NCI-H2227 (cell line): ENCODE measurements around the gene METTL22.

Experiments
- DNase-seq: peaks from one replicate; lab custom pipeline; 2025; ENCODE audit not compliant: unreplicated experiment; lab: John Stamatoyannopoulos, UW

METTL22 gene

DNA sequence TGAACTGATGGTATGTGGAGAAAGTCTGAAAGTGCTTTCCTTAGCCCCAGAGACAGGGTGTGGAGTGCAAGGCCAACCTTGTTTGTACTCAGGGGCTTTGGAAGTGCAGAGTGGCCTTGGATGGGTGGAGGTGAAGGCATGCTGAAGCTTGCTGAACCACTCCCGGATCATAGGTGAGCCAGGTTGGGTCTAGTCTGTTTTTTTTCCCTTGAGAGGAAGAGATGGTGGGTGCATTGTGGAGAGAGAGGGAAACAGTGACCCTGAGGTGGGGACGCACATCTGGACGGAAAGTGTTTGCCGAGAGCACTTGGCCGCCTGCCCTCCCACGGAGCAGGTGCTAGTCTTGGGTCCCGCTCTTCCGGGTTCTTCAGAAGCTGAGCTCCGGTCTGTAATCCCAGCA lies 65.4 kb downstream of the METTL22 start:
- no peak for DNase-seq

DNA sequence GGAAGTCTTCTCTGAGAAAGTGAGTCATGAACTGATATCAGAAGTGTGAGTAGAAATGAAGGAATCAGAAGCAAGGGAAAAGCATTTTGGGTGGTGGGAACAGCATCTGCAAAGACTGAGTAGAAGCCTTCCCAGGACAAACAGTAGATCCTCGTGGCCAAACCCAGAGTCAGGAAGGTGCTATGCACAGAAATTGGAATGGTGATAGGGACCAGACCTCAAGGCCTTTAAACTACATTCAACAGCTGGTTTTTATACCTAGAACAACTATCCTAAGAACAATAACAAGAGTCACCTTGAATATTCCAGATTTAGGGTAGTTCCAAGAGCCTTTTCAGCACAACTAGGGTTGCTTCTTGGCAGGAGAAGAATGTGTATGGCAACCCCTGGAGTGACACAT lies 68.2 kb downstream of the METTL22 start:
- no peak for DNase-seq

DNA sequence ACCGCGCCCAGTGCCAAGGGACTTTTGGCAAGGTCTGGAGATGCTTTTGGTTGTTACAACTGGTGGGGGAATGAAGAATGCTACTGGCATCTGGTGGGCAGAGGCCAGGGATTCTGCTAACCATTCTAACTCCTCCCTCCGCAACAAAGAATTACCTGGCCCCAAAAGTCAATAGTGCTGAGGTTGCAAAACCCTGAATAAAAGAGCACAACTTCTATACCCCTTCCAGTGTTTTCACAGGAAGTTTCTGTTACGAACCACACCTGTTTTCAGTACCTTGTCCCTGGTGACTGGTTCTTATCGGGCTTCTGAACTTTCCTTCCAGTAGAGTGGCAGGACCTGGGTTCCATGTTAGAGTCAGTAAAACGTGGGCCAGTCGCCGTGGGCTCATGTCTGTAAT lies 70.2 kb downstream of the METTL22 start:
- DNase-seq = no peak

DNA sequence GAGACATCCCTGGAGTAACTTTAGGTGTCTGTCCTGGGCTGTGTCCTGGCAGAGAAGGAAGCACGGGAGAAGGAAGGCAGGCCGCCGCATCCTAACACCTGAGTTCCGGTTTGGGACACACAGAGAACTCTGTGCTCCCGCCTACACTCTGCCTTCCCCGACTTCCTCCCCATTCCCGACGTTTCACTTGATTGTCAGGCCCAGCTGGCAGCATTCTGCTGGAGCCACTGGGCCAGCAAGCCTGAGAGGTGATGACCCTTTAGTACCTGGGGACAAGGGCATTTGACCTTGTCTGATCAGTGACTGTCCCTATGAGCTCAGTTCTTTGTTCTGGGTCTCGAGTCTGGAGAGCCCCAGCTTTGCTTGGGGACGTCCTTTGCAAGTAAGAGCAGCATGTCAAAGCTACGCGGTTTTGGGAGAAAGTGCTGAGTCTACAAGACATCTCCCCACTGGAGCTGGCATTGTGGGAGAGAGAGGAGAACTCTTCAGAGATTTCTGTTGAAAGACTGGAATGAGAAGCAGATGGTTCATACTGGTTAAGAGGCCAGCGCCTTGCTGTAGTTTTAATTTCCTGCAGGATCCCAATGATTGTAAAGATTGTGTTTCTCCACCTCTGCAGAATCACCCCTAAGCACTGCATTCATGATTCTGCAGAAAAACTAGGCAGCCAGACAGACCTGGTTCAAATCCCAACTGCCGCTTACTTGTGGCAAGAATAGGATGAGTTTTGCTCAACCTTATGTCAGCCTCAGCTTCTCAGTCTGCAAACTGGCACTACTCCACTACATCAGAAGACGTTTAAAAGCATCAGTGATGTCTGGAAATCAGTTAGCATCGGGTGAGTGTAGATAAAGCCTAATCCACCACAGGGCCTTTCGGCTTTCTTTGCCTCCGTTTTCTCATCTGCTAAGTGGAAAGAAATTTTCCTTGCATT lies 73.6 kb downstream of the METTL22 start:
- no peak for DNase-seq

DNA sequence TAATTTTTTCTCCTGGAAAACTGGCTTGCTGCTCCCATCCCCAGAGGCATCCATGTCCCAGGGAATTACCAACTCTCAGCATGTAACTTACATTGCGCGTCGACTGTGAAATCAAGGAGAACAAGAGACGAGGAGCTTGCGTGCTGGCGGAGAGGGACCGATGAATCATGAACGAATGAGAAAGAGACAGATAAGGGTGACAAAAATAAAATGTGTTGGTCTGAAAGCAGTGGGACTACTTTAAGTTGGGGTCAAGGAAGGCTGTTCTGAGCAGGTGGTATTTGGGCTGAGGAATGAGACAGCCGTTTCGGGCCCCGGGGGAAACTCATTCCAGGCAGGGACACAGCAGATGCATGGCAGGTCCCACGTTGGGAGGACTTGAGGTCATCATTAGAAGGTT lies 75.4 kb downstream of the METTL22 start:
- DNase-seq = no peak

DNA sequence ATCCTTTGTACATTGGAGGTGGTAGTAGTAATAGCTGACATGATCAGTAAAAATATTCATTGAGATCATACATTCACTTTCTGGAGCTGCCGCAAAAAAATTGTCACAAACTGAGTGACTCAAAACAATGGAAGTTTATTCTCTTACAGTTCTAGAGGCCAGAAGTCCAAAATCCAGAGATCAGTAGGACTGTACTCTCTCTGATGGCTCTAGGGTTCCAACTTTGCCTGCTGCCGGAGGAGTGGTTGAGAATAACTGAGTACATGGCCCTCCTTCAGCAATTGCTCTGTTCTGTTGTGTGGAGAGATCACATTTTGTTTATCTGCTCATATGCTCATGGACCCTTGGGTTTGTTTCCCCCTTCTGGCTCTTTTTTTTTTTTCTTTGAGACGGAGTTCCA lies 76.5 kb downstream of the METTL22 start:
- DNase-seq = no peak
